GM12892 (cell line): ENCODE results near the gene MLLT6.
"Not testable (repeated sequence)": the region's sequence is repeated elsewhere in the genome, so short reads cannot be mapped to it uniquely, and the experiment has no call there.

ENCODE experiments used
- POLR2A ChIP-seq: IDR thresholded peaks from 2 replicates; pipeline ENCODE4 v1.6.1; 2011; ENCODE audit warnings: low read depth, low read length, control low read depth
- POLR2AphosphoS5 ChIP-seq: IDR thresholded peaks from 2 replicates; pipeline ENCODE4 v1.6.1; 2011; ENCODE audit warnings: low read depth, low read length, control low read depth

GRCh38 chr17:38726145-38726544 lies 21.1 kb downstream of the MLLT6 start:
- TF ChIP-seq POLR2AphosphoS5, POLR2A: not testable (repeated sequence)
